Measurements from ENCODE around the gene KRTAP10-2.

Gene KRTAP10-2

DNA sequence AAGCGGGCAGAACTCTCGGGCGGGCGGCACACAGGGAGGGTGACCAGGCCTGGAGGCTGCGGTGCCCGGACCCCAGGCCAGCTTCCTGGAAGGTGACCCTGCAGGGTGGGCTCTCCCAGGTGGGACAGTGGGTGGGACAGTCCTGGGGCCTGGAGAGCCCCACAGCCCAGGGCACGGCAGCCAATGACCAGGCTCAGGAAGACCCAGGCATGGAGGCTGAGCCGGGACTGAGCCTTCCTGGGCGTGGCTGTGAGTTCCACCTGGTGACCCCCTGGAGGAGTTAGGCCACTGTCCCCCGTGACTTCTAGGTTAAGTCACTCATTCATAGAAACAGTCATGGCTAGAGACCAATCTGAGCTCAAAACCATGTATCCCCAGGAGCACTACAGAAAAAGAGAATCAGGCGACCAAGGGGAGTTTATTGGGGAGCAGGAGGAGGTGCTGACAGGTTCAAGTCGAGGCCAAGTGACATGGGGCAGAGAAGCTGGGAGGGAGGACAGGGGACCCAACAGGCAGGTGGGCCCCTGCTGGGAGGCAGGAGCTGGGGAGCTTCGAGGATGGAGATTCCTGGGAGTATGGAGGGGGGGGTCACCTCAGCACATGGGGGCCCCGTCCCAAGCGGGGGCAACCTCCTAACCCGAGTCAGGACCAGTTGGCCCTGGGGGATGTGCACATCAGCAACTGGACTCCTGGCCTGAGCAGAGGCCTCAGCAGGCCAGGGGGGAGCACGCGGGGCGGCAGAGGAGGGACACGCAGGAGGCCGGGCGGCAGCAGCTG lies 27.9 kb upstream of the KRTAP10-2 start:
- Histone ChIP-seq H3K9me3 (ENCODE audit: control insufficient read depth, insufficient read depth, low read depth, low read length) (no peaks in the 10 kb centered on the region), H3K36me3 (ENCODE audit: control insufficient read depth in 2 of 2, insufficient read depth in 1 of 2, low read length in 2 of 2) (no peaks in the 10 kb centered on the region), H3K4me1 (ENCODE audit: control insufficient read depth, insufficient read depth, low read length) (no peaks in the 10 kb centered on the region), H3K4me3 (ENCODE audit: low read depth, low read length) (no peak overlapping the region), H3K27ac (ENCODE audit: extremely low read depth, low read depth, low read length) (no peak overlapping the region)
- ChIA-PET POLR2A (no interaction called here), CTCF (no interaction called here)
- TF ChIP-seq ZNF140 (tag by site-specific recombination; IDR thresholded peaks at IDR 0.05) (no peak), ZNF639 (tag by site-specific recombination; IDR thresholded peaks at IDR 0.05) (no peak), ZNF350 (tag by site-specific recombination; IDR thresholded peaks at IDR 0.05) (no peak), ZNF785 (tag by site-specific recombination; IDR thresholded peaks at IDR 0.05) (no peak)
- TF ChIP-seq, protein P1, sequence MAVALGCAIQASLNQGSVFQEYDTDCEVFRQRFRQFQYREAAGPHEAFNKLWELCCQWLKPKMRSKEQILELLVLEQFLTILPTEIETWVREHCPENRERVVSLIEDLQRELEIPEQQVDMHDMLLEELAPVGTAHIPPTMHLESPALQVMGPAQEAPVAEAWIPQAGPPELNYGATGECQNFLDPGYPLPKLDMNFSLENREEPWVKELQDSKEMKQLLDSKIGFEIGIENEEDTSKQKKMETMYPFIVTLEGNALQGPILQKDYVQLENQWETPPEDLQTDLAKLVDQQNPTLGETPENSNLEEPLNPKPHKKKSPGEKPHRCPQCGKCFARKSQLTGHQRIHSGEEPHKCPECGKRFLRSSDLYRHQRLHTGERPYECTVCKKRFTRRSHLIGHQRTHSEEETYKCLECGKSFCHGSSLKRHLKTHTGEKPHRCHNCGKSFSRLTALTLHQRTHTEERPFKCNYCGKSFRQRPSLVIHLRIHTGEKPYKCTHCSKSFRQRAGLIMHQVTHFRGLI (tag by site-specific recombination; IDR thresholded peaks at IDR 0.05), result no peak

DNA sequence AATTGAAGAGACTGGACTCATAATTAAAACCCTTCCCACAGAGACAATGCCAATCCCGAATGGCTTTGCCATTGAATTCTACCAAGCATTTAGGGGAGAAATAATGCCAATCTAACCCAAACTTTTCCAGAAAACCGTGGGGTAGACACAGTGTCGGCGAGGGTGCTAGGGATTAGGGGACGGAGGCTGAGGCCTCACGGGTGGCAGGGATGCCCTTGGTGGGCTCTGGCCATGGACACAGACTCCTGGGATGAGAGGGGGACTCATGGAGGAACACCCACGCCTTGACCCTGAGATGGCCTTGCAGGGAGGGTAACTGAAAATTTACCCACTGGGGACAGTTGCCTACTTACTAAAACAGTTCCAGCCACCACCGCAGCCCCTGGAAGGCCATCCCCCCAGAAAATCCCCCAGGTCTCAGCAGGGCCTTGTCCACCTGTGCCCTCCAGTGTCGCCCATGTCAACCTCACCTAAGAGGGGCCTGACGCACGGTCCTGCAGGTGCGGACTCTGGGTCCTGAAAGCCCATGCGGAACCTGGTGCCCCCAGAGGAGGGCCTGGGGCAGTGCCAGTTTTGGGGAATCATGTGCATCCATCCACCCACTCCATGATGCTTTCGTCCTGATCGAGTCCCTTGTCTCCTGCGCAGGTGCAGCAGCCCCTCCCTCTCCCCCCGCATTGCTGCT lies 27.2 kb upstream of the KRTAP10-2 start:
- Histone ChIP-seq H3K4me3 (ENCODE audit: low read depth, low read length) (no peak overlapping the region), H3K9me3 (ENCODE audit: control insufficient read depth, insufficient read depth, low read depth, low read length) (no peaks in the 10 kb centered on the region), H3K27ac (ENCODE audit: extremely low read depth, low read depth, low read length) (no peak overlapping the region), H3K36me3 (ENCODE audit: control insufficient read depth in 2 of 2, insufficient read depth in 1 of 2, low read length in 2 of 2) (no peaks in the 10 kb centered on the region), H3K4me1 (ENCODE audit: control insufficient read depth, insufficient read depth, low read length) (no peaks in the 10 kb centered on the region)
- TF ChIP-seq WT1 (tag by site-specific recombination; IDR thresholded peaks at IDR 0.05), result no peak
- TF ChIP-seq ZNF214 (tag by site-specific recombination; IDR thresholded peaks at IDR 0.05; ENCODE audit: borderline replicate concordance), result no peak
- no peak for TF ChIP-seq PRDM1 (tag by site-specific recombination; IDR thresholded peaks at IDR 0.05)
- TF ChIP-seq ZNF221 (tag by site-specific recombination; IDR thresholded peaks at IDR 0.05; ENCODE audit: borderline replicate concordance), result no peak
- TF ChIP-seq, protein P2, sequence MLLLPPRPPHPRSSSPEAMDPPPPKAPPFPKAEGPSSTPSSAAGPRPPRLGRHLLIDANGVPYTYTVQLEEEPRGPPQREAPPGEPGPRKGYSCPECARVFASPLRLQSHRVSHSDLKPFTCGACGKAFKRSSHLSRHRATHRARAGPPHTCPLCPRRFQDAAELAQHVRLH (tag by site-specific recombination; IDR thresholded peaks at IDR 0.05), result no peak
- no peak for TF ChIP-seq ZNF664 (tag by site-specific recombination; IDR thresholded peaks at IDR 0.05)
- TF ChIP-seq KLF8 (tag by site-specific recombination; IDR thresholded peaks at IDR 0.05), result no peak
- no peak for TF ChIP-seq GLIS1 (tag by site-specific recombination; IDR thresholded peaks at IDR 0.05)
- no peak for TF ChIP-seq KLF16 (tag by site-specific recombination; IDR thresholded peaks at IDR 0.05)
- no peak for TF ChIP-seq ZNF114 (tag by site-specific recombination; IDR thresholded peaks at IDR 0.05)
- TF ChIP-seq ZNF404 (tag by site-specific recombination; IDR thresholded peaks at IDR 0.05), result no peak
- TF ChIP-seq ZNF473 (tag by site-specific recombination; IDR thresholded peaks at IDR 0.05), result no peak
- no peak for TF ChIP-seq ZNF146 (tag by site-specific recombination; IDR thresholded peaks at IDR 0.05)
- TF ChIP-seq, protein P3, sequence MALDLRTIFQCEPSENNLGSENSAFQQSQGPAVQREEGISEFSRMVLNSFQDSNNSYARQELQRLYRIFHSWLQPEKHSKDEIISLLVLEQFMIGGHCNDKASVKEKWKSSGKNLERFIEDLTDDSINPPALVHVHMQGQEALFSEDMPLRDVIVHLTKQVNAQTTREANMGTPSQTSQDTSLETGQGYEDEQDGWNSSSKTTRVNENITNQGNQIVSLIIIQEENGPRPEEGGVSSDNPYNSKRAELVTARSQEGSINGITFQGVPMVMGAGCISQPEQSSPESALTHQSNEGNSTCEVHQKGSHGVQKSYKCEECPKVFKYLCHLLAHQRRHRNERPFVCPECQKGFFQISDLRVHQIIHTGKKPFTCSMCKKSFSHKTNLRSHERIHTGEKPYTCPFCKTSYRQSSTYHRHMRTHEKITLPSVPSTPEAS (tag by site-specific recombination; IDR thresholded peaks at IDR 0.05), result no peak
- CTCF ChIA-PET, result no interaction called here
- POLR2A ChIA-PET, result no interaction called here

Measured in HEK293 (cell line).